OCI-LY7 (cell line): ENCODE data around the gene MAMLD1.

Experiments used
- CTCF ChIP-seq: fragments of 200-600 bp; sonication (generic); conservative IDR thresholded peaks from 2 replicates; pipeline ENCODE4 v1.5.1; 2014; ENCODE audit warnings: mild to moderate bottlenecking, antibody characterized with exemption, low read length, moderate library complexity, mixed read lengths
- EZH2phosphoT487 ChIP-seq: fragments of 200-600 bp; sonication (generic); IDR thresholded peaks from 2 replicates; pipeline ENCODE4 v1.6.1; 2018; ENCODE audit warnings: low read depth, borderline replicate concordance, mild to moderate bottlenecking, mixed run types, antibody characterized with exemption, low read length, moderate library complexity, mixed read lengths

- TF ChIP-seq CTCF (no peak), EZH2phosphoT487 (no peak)
Observed at GRCh38 chrX:150544835-150545770, 182.0 kb downstream of the MAMLD1 start.
